Muscle of leg (tissue), 11 donors: ENCODE measurements around the gene TNNI2. TPM values are rescaled to one million over a fixed set of nuclear protein-coding genes. Genes with fewer than 3 reads are reported as not detected.

Experiments used
- DNase-seq: peaks from one replicate; pipeline ENCODE4 v3.0.0; 2013
- H3K27ac ChIP-seq: one replicate; pipeline ENCODE4 v1.5.1; 2013; ENCODE audit warnings: mild to moderate bottlenecking, low read length, control low read depth
- H3K27me3 ChIP-seq: one replicate; pipeline ENCODE4 v1.6.1; 2013; ENCODE audit warnings: low read length; ENCODE audit not compliant: control insufficient read depth, insufficient read depth
- H3K36me3 ChIP-seq: one replicate; pipeline ENCODE4 v1.6.1; 2013; ENCODE audit warnings: low read length; ENCODE audit not compliant: control insufficient read depth, insufficient read depth
- H3K4me1 ChIP-seq: one replicate; pipeline ENCODE4 v1.6.1; 2013; ENCODE audit warnings: low read length; ENCODE audit not compliant: control insufficient read depth, insufficient read depth
- H3K4me3 ChIP-seq: one replicate; pipeline ENCODE4 v1.5.1; 2013; ENCODE audit warnings: low read length, control low read depth
- H3K9me3 ChIP-seq: replicated peaks from 2 replicates; pipeline ENCODE4 v1.6.1; 2013; ENCODE audit warnings: low read depth, low read length; ENCODE audit not compliant: control insufficient read depth
- WGBS: methylation state at CpG from one replicate; pipeline ENCODE4 v1.1.5; 2013; ENCODE audit warnings: missing lambda C conversion rate; ENCODE audit not compliant: insufficient coverage; 5-methylcytosine and 5-hydroxymethylcytosine counted together
- polyA plus RNA-seq, 8 donors: library from polyadenylated mRNA; unstranded; fragments of 120-200 nt; gene quantifications; one replicate each; pipeline versions ENCODE4 v1.2.1 to v1.2.3, GENCODE V29; 2013; ENCODE audit warnings: inconsistent platforms in 1 of 8, low replicate concordance in 1 of 8; ENCODE audit not compliant: insufficient read length in 8 of 8, insufficient read depth in 1 of 8
- total RNA-seq: library from RNA; stranded (reverse); fragments of 120-200 nt; gene quantifications from one replicate; pipeline ENCODE4 v1.2.4, GENCODE V29; 2013

Gene TNNI2
- total and polyA plus RNA-seq, 9 donors, result 1,548 to 4,090 (median 3,133) TPM

- Histone ChIP-seq H3K4me3 (no peak overlapping the region), H3K4me1 (peaks cover 79% of the 10 kb centered on the region), H3K36me3 (peaks cover 12% of the 10 kb centered on the region), H3K27ac (no peak overlapping the region), H3K9me3 (no peaks in the 10 kb centered on the region), H3K27me3 (no peaks in the 10 kb centered on the region)
- WGBS, result 66% methylated on average over 16 of the region's 21 CpGs
- no peak for DNase-seq
Observed at GRCh38 chr11:1845561-1846452, 7.0 kb downstream of the TNNI2 start.

- no peak overlapping the region for H3K4me3 ChIP-seq
- H3K9me3 ChIP-seq, result no peaks in the 10 kb centered on the region
- DNase-seq, result no peak
- WGBS, result 74% methylated on average over 9 of the region's 9 CpGs
- no peaks in the 10 kb centered on the region for H3K27me3 ChIP-seq
- no peak overlapping the region for H3K27ac ChIP-seq
- peaks cover 72% of the 10 kb centered on the region for H3K4me1 ChIP-seq
- peaks cover 6% of the 10 kb centered on the region for H3K36me3 ChIP-seq
Observed at GRCh38 chr11:1846453-1846932, 7.7 kb downstream of the TNNI2 start.

DNA sequence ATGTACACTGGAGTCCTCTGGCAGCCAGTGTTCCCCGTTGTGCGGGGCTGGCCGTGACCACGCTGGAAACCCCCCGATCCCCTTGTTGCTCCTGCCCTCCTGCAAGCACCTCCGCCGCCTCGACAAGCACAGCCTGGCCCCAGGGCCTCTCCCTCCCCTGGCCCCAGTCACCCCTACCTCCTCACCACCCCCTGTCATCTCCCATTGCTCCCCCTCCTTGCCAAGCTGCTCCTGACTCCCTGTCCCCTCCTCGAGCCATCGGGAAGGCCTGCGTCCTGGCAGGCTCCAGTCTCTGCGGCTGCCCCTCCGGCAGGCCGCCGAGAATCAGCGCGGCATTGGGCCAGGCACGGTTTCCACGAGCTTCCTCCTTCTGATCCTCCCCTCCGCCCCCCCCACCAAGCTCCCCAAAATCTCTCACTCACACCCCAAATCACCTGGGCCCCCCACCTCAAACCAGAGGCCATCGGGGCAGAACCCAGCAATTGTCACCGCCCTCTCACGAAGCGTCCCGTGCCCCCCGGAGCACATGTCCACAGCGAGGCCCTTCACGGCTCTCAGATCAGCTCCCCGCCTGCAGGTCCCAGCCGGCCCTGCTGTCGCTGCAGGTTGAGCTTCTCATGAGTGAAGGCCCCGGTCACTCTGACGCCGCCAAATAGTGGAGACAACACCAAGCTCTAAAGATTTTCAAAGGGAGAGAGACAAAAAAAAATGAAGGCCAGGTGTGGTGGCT lies 8.4 kb downstream of the TNNI2 start:
- Histone ChIP-seq H3K27ac (no peak overlapping the region), H3K27me3 (no peaks in the 10 kb centered on the region), H3K9me3 (no peaks in the 10 kb centered on the region), H3K36me3 (no peaks in the 10 kb centered on the region), H3K4me1 (peaks cover 68% of the 10 kb centered on the region), H3K4me3 (no peak overlapping the region)
- 81% methylated on average over 33 of the region's 34 CpGs for WGBS
- no peak for DNase-seq

- DNase-seq, result no peak
- Histone ChIP-seq H3K4me1 (peaks cover 70% of the 10 kb centered on the region), H3K9me3 (no peaks in the 10 kb centered on the region), H3K36me3 (no peaks in the 10 kb centered on the region), H3K27me3 (no peaks in the 10 kb centered on the region), H3K4me3 (no peak overlapping the region), H3K27ac (no peak overlapping the region)
- WGBS, result 69% methylated on average over 15 of the region's 18 CpGs
Observed at GRCh38 chr11:1847926-1848639, 9.3 kb downstream of the TNNI2 start.

- Histone ChIP-seq H3K4me1 (peaks cover 70% of the 10 kb centered on the region), H3K27ac (no peak overlapping the region), H3K4me3 (no peak overlapping the region), H3K27me3 (no peaks in the 10 kb centered on the region), H3K9me3 (no peaks in the 10 kb centered on the region), H3K36me3 (no peaks in the 10 kb centered on the region)
- 74% methylated on average over 13 of the region's 19 CpGs for WGBS
- DNase-seq, result no peak
Observed at GRCh38 chr11:1848640-1849430, 10.1 kb downstream of the TNNI2 start.

- Histone ChIP-seq H3K9me3 (no peaks in the 10 kb centered on the region), H3K4me1 (peaks cover 70% of the 10 kb centered on the region), H3K4me3 (no peak overlapping the region), H3K27ac (no peak overlapping the region), H3K36me3 (no peaks in the 10 kb centered on the region), H3K27me3 (no peaks in the 10 kb centered on the region)
- no peak for DNase-seq
- 87% methylated on average over 19 of the region's 21 CpGs for WGBS
Observed at GRCh38 chr11:1851468-1852180, 12.8 kb downstream of the TNNI2 start.

DNA sequence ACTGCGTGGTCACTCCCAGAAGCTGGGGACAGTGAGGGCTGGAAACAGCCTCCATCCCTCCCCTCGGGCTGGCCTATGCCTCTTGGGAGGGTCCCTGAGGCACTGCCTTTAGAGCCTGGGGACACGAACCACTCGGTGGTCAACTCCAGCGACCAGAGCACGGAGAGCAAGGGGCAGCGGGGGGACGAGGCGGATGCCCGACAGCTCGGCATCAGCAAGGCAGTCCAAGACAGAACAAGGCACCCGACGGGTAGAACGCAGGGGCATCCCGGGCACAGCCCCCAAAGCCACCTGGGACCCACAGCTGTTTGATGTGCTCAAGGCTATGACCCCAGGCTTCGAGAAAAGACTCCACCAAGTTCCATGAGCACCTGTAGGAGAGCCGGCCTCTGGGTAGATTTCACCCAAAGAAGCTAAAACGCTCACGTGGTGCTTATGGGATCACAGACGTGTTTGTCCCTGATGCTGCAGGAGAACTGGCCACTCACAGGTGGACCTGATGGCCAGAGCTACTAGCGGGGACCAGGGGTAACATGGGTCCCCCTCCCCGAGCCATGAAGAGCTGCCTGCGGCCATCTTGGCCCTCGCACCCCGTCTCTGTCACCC lies 13.6 kb downstream of the TNNI2 start:
- Histone ChIP-seq H3K27me3 (no peaks in the 10 kb centered on the region), H3K4me3 (no peak overlapping the region), H3K36me3 (no peaks in the 10 kb centered on the region), H3K9me3 (no peaks in the 10 kb centered on the region), H3K4me1 (peaks cover 70% of the 10 kb centered on the region), H3K27ac (peak overlapping the region; percentile 47)
- WGBS, result 85% methylated on average over 21 of the region's 25 CpGs
- DNase-seq, result no peak

DNA sequence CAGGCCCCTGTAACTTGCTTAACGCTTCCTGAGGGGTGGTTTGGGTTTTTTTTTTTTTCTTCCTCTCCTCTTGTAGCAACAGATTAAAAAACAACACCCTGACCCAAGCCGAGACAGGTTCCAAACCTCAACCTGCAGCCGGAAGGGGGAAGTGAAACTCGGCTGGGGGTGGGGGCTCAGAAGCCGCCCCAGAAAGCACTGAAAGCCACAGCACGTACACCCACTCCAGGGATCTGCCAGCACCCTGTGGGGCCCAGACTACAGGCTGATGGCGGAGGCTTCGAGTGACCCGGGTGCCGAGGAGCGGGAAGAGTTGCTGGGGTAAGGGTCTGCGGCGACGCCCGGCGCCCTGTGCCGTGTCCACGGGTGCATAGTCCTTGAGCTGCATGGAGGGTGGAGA lies 14.1 kb downstream of the TNNI2 start, which contains the start of gene LSP1:
LSP1 (plus strand) TSS at position 208 of the 400 bp plus-strand sequence; CDS start at position 269, 61 bp downstream.
- Histone ChIP-seq H3K9me3 (no peaks in the 10 kb centered on the region), H3K4me1 (peaks cover 65% of the 10 kb centered on the region), H3K36me3 (no peaks in the 10 kb centered on the region), H3K27ac (peak within 1 kb of the TSS; percentile 47), H3K27me3 (no peaks in the 10 kb centered on the region), H3K4me3 (peak within 1 kb of the TSS; percentile 14)
- whole genome bisulfite sequencing, result 84% methylated on average over 14 of the region's 18 CpGs
- DNase-seq, result no peak
